ENCODE measurements around the gene STARD10.

STARD10 gene

GRCh38 chr11:72736452-72737069, 57.3 kb downstream of the STARD10 start:
- ChIA-PET POLR2A (interaction anchor here (0.6 kb wide), 1 partner anchor 57 kb away, joined by 3 read pairs; the partner anchor contains the start of gene STARD10), CTCF (interaction anchor here (1.0 to 8.5 kb wide), 3 partner anchors 12 to 57 kb away, joined by 3 to 88 read pairs (median 29); partner anchors contain the start of gene STARD10)
- DNase-seq (ENCODE audit: low read depth, low spot score): no peak
- H3K4me3 ChIP-seq (ENCODE audit: low read depth, low read length): no peak overlapping the region
- no peak for TF ChIP-seq CTCF (IDR thresholded peaks at IDR 0.05; ENCODE audit: insufficient read depth, low read length, missing control alignments)

GRCh38 chr11:72735495-72736027, 58.3 kb downstream of the STARD10 start:
- DNase-seq (ENCODE audit: low read depth, low spot score): no peak
- ChIA-PET CTCF (interaction anchor here (1.6 to 8.5 kb wide), 2 partner anchors 11 to 443 kb away, joined by 3 to 88 read pairs; no protein-coding TSS in a partner anchor), POLR2A (interaction anchor here (0.6 kb wide), 1 partner anchor 58 kb away, joined by 3 read pairs; the partner anchor contains the start of gene STARD10)
- TF ChIP-seq CTCF (IDR thresholded peaks at IDR 0.05; ENCODE audit: insufficient read depth, low read length, missing control alignments): no peak
- H3K4me3 ChIP-seq (ENCODE audit: low read depth, low read length): no peak overlapping the region

GRCh38 chr11:72732329-72732728, 61.5 kb downstream of the STARD10 start:
- no peak for DNase-seq (ENCODE audit: low read depth, low spot score)
- ChIA-PET CTCF (interaction anchor here (1.2 to 15.0 kb wide), 7 partner anchors 8 to 602 kb away, joined by 3 to 207 read pairs (median 3); partner anchors contain the start of gene STARD10), POLR2A (no interaction called here)
- no peak for TF ChIP-seq CTCF (IDR thresholded peaks at IDR 0.05; ENCODE audit: insufficient read depth, low read length, missing control alignments)
- no peak overlapping the region for H3K4me3 ChIP-seq (ENCODE audit: low read depth, low read length)

GRCh38 chr11:72730737-72731136, 63.1 kb downstream of the STARD10 start:
- DNase-seq (ENCODE audit: low read depth, low spot score): no peak

GRCh38 chr11:72730243-72730642, 63.6 kb downstream of the STARD10 start:
- no peak overlapping the region for H3K4me3 ChIP-seq (ENCODE audit: low read depth, low read length)
- TF ChIP-seq CTCF (IDR thresholded peaks at IDR 0.05; ENCODE audit: insufficient read depth, low read length, missing control alignments): no peak
- ChIA-PET CTCF (interaction anchor here (0.9 to 15.0 kb wide), 7 partner anchors 11 to 448 kb away, joined by 3 to 207 read pairs (median 3); partner anchors contain the start of gene STARD10), POLR2A (no interaction called here)
- DNase-seq (ENCODE audit: low read depth, low spot score): no peak

More at GRCh38 chr11:72730737-72731136, 63.1 kb downstream of the STARD10 start:
- POLR2A ChIA-PET: no interaction called here
- no peak for TF ChIP-seq CTCF (IDR thresholded peaks at IDR 0.05; ENCODE audit: insufficient read depth, low read length, missing control alignments)
- H3K4me3 ChIP-seq (ENCODE audit: low read depth, low read length): no peak overlapping the region
- CTCF ChIA-PET: interaction anchor here (0.9 to 15.0 kb wide), 7 partner anchors 6 to 448 kb away, joined by 3 to 207 read pairs (median 7); partner anchors contain the start of gene STARD10

GRCh38 chr11:72727521-72727920, 66.3 kb downstream of the STARD10 start:
- ChIA-PET CTCF (interaction anchor here (0.9 to 15.0 kb wide), 13 partner anchors 7 to 515 kb away, joined by 3 to 207 read pairs (median 14); partner anchors contain the start of genes ATG16L2 and STARD10), POLR2A (no interaction called here)
- no peak overlapping the region for H3K4me3 ChIP-seq (ENCODE audit: low read depth, low read length)
- no peak for TF ChIP-seq CTCF (IDR thresholded peaks at IDR 0.05; ENCODE audit: insufficient read depth, low read length, missing control alignments)
- DNase-seq (ENCODE audit: low read depth, low spot score): no peak
